Lower leg skin (tissue), 3 donors: ENCODE measurements around the gene MOSPD3.

ENCODE experiments used
- CTCF ChIP-seq, 3 donors: fragments of 450-650 bp; IDR thresholded peaks; one replicate each; pipeline ENCODE4 v1.5.1; 2016; ENCODE audit warnings: antibody characterized with exemption in 3 of 3, mild to moderate bottlenecking in 3 of 3, moderate library complexity in 2 of 3
- POLR2A ChIP-seq, 2 donors: fragments of 450-650 bp; IDR thresholded peaks; one replicate each; pipeline ENCODE4 v1.6.1; 2016 to 2017; ENCODE audit warnings: antibody characterized with exemption in 2 of 2, mild to moderate bottlenecking in 1 of 2, moderate library complexity in 1 of 2

- TF ChIP-seq CTCF (IDR thresholded peaks at IDR 0.05): no peak
- TF ChIP-seq POLR2A (IDR thresholded peaks at IDR 0.05): no peak
Observed at GRCh38 chr7:100567751-100568175, 44.6 kb upstream of the MOSPD3 start.
